Dermis blood vessel endothelial cell (primary cell): ENCODE data around the gene ASCL2. TPM values are rescaled to one million over a fixed set of nuclear protein-coding genes. Genes with fewer than 3 reads are reported as not detected.

Experiments
- DNase-seq: peaks from one replicate; pipeline ENCODE4 v3.0.0; 2010
- total RNA-seq: library from RNA; depleted of rRNA; stranded (reverse); fragments of >200 nt; gene quantifications from 2 replicates; pipeline ENCODE4 v1.2.3, GENCODE V29; 2014

ASCL2 gene
- total RNA-seq = not detected in 2 replicates

- DNase-seq = no peak
Measured at GRCh38 chr11:2270322-2271076, at the start of gene ASCL2. Gene ASCL2 (minus strand): TSS chr11:2270588. CDS start chr11:2270332, 256 bp downstream.

GRCh38 chr11:2319791-2320472, 49.5 kb upstream of the ASCL2 start:
- DNase-seq = no peak

- no peak for DNase-seq
Measured at GRCh38 chr11:2318707-2319106, 48.3 kb upstream of the ASCL2 start.

GRCh38 chr11:2318123-2318522, 47.7 kb upstream of the ASCL2 start:
- no peak for DNase-seq

- no peak for DNase-seq
Measured at GRCh38 chr11:2317354-2318050, 47.1 kb upstream of the ASCL2 start.

- no peak for DNase-seq
Measured at GRCh38 chr11:2316963-2317244, 46.5 kb upstream of the ASCL2 start.

- no peak for DNase-seq
Measured at GRCh38 chr11:2316169-2316962, 46.0 kb upstream of the ASCL2 start.

GRCh38 chr11:2315395-2316168, 45.2 kb upstream of the ASCL2 start:
- DNase-seq = no peak

- DNase-seq = peak; percentile 15
Measured at GRCh38 chr11:2314525-2315394, 44.4 kb upstream of the ASCL2 start.

- no peak for DNase-seq
Measured at GRCh38 chr11:2314136-2314524, 43.7 kb upstream of the ASCL2 start.

- no peak for DNase-seq
Measured at GRCh38 chr11:2313051-2313951, 42.9 kb upstream of the ASCL2 start.

- no peak for DNase-seq
Measured at GRCh38 chr11:2312232-2313042, 42.0 kb upstream of the ASCL2 start.

GRCh38 chr11:2311353-2312133, 41.2 kb upstream of the ASCL2 start:
- no peak for DNase-seq

GRCh38 chr11:2310786-2311352, 40.5 kb upstream of the ASCL2 start:
- no peak for DNase-seq

GRCh38 chr11:2310073-2310785, 39.8 kb upstream of the ASCL2 start:
- no peak for DNase-seq

- DNase-seq = no peak
Measured at GRCh38 chr11:2309251-2310072, 39.1 kb upstream of the ASCL2 start.
